Stimulated activated CD4-positive, alpha-beta T cell treated with anti-CD3 and anti-CD28 coated beads, Interleukin-12 subunit alpha, Interleukin-12 subunit beta, amount 100 ng/mL, for 24 hours (primary cell): ENCODE results near the gene FZD2.
"Not testable (repeated sequence)": the region's sequence is repeated elsewhere in the genome, so short reads cannot be mapped to it uniquely, and the experiment has no call there.

Experiments used
- DNase-seq, 2 experiments: peaks; one replicate each; pipeline ENCODE4 v3.0.0-alpha.2; 2020; ENCODE audit warnings: low read depth in 2 of 2

Gene FZD2

DNA sequence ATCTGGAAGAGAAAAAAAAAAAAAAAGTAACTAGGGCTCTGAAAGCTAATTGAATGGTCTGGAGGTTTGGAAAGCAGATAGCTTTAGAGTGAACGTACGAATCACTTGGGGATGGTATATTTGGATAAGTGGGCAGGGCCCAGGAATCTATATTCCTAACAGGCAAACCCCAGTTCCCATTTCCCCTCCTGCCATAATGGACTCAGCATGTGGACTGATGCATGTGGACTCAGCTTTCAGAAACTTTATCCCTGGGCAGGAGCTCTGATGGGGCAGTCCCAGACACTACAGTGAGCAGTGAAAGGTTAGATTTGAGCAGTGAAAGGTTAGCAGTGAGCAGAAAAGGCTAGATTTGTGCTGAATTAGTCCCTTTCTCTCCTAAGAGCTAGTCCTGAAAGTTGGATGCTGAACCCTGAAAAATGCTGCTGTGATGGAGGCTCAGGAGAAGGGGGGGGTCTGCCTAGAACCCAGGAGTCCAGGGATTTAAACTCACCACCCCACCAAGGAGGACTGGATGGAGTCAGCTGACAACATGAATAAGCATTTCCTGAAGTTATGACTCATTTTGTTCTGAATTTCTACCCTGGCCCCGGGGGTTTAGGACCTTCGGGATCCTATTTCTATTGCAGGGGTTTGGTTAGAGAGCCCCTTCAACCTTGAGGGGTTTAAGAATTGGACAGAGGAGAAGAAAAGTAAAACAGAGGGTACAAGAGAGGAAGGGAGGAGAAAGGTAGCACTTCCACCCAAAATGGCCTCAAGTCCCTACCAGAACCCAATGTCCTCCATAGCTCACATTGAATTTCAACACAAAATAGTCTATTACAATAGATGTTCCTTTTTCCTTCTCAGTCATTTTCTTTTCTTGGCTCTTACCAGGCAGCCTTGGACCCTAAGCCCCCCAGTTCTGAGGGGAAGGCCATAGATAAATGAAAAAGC lies 10.3 kb upstream of the FZD2 start:
- DNase-seq = no peak

DNA sequence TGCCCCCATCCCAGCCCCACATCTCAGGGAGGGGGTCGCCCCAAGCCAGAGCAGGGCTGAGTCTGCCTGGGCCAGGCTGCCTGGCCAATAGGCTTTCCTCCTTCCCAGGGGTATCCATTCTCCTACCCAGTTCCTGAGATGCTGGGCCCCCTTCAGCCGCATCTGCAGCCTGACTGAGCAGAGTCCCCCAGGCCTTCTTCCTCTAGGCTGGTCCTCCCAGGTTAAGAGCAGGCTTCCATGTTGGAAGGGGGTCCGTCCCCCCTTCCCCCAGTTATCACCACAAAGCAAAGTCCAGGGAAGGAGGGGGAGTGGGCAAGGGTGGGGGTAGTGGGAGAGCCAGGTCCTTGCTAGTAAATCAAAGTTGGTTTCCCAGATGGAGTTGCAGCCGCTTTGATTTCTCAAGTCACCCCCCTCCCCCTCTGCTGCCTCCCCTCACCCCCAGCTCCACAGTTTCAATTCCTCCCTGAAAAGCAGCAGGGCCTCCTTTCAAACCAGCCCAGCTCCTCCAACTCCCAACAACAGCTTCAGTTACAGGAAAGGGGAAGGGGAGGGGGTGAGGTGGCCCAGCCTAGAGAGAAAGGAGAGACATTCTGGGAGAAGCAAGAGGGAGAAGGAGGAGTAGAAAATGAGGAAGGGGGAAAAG lies 9.5 kb upstream of the FZD2 start:
- no peak for DNase-seq

DNA sequence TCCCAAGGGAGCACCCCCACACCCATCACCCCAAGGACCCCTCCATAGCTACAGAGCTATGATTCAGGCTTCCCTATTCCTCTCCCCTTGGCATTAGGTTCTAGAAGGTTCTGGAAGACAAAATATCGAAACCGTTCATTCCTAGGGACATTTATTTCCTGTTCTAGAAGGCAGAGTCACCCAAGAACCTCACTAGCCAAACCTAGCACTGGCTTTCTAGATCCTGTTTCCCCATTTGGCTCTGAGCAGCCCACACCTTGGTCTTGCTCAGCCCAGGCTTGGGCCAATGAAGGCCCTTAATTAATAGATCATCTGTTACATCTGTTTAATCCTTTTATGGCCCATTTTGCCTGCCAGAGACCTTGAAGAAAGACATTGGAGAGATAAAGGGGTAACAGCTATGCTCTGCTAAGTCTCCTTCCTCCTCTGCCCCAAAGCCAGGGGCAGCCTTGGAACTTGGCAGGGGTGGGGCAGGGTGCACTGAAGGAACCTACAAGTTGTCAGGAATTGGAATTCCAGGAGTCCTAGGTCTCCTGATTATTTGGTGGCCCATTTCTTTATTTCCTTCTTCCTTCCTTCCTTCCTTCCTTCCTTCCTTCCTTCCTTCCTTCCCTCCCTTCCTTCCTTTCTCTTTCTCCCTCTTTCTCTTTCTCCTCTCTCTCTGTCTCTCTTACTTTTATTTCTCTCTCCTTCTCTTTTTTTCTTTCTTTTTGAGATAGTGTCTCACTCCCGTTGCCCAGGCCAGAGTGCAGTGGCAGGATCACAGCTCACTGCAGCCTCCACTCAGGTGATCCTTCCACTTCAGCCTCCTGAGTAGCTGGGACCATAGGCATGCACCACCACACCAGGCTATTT lies 8.7 kb upstream of the FZD2 start:
- DNase-seq = no peak

DNA sequence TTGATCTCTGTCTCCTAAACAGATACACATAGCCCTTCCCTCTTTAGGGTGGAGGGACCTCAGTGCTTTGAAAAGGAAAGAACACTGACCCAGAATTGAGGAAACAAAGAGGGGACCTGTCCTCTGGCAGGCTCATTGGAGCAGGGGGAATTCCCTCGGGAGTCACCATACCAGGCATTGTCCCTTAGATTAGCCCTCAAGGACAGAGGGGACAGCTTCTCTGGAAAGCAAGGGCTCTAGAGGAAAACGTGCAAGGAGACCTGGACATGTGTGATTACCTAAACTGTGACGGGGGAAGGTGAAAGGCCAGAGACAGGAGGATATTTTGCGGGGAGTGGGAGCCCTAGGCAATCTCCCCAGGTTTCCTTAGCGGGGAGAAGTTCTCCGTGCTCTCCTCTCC lies 7.6 kb upstream of the FZD2 start:
- DNase-seq = no peak

DNA sequence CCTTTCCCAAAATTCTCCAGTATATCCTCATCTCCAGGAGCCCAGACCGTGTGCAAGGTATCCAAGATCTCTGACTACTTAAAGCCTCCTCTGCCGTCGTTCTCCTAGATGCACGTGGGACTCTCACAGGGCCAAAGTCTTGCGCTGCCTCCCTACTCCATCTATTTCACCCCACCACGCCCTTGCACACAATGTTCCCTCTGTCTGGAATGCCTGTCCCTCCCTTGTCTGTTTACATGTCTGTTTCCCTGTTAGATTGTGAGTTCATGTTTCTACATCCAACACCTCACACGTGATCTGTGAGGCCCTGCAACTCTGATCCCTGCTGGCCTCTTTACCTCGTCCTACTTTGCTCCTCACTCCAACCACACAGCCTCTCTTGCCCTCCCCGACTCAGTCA lies 4.9 kb upstream of the FZD2 start:
- DNase-seq = no peak

DNA sequence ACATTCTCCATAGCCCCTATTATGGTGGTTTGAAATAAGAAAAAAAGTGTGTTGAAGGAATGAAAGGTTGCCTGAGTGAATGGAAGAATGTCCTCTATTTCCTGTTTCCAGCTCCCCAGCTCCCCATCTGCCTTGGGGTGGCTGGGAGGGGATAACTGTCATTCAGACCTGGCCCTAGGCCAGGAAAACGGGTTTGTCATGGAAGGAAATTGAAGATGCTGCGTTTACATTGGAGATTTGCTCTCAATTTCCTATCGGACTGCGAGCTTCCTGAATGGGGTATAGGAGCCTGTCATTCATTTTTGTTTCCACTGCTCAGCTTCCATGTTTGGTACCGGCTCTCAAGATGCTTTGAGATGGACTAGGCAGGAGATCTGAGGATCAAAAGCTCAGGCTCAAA lies 2.2 kb upstream of the FZD2 start:
- no peak for DNase-seq

DNA sequence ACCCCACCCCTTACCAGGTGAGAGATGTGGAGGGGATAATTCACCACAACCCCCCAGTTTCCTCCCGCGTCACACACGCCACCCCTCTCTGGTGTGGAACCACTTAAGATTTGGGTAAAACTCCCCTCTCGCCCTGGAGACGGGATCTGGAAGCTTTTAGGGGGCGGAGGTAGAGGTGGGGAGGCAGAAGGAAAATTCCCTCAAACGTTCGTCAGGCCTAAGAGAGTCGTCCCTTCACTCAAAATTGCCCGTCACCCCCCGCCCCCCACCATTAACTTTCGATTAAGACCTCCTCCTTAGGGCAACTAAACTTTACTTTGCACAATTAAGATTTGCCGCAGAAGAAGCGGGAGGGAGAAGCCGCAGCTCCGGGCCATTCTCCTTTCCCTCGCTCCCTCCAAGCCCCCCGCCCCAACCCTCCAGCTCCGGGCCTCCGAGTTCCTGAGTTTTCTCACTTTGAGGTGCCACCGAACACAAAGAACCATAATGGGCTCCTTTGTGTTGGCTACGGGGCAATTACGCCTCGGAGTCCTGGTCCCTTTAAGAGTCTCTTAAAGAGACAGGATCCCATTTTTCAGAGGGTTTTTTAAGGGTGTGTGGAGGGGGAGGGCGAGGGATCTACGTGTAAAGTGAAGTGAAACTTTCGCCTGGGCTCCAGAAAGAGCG lies 985 bp upstream of the FZD2 start:
- no peak for DNase-seq

DNA sequence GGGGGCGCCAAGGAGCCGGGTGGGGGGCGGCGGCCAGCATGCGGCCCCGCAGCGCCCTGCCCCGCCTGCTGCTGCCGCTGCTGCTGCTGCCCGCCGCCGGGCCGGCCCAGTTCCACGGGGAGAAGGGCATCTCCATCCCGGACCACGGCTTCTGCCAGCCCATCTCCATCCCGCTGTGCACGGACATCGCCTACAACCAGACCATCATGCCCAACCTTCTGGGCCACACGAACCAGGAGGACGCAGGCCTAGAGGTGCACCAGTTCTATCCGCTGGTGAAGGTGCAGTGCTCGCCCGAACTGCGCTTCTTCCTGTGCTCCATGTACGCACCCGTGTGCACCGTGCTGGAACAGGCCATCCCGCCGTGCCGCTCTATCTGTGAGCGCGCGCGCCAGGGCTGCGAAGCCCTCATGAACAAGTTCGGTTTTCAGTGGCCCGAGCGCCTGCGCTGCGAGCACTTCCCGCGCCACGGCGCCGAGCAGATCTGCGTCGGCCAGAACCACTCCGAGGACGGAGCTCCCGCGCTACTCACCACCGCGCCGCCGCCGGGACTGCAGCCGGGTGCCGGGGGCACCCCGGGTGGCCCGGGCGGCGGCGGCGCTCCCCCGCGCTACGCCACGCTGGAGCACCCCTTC lies 484 bp downstream of the FZD2 start:
- peak in 1 of 2 experiments; percentile 31 for DNase-seq

DNA sequence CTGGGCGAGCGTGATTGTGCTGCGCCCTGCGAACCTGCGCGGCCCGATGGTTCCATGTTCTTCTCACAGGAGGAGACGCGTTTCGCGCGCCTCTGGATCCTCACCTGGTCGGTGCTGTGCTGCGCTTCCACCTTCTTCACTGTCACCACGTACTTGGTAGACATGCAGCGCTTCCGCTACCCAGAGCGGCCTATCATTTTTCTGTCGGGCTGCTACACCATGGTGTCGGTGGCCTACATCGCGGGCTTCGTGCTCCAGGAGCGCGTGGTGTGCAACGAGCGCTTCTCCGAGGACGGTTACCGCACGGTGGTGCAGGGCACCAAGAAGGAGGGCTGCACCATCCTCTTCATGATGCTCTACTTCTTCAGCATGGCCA lies 1.0 kb downstream of the FZD2 start:
- no peak for DNase-seq

DNA sequence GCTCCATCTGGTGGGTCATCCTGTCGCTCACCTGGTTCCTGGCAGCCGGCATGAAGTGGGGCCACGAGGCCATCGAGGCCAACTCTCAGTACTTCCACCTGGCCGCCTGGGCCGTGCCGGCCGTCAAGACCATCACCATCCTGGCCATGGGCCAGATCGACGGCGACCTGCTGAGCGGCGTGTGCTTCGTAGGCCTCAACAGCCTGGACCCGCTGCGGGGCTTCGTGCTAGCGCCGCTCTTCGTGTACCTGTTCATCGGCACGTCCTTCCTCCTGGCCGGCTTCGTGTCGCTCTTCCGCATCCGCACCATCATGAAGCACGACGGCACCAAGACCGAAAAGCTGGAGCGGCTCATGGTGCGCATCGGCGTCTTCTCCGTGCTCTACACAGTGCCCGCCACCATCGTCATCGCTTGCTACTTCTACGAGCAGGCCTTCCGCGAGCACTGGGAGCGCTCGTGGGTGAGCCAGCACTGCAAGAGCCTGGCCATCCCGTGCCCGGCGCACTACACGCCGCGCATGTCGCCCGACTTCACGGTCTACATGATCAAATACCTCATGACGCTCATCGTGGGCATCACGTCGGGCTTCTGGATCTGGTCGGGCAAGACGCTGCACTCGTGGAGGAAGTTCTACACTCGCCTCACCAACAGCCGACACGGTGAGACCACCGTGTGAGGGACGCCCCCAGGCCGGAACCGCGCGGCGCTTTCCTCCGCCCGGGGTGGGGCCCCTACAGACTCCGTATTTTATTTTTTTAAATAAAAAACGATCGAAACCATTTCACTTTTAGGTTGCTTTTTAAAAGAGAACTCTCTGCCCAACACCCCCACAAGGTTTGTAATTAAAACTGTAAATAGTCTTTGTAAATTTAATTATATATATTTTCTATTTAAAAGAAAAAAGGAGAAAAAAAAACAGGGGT lies 1.7 kb downstream of the FZD2 start:
- DNase-seq = no peak

DNA sequence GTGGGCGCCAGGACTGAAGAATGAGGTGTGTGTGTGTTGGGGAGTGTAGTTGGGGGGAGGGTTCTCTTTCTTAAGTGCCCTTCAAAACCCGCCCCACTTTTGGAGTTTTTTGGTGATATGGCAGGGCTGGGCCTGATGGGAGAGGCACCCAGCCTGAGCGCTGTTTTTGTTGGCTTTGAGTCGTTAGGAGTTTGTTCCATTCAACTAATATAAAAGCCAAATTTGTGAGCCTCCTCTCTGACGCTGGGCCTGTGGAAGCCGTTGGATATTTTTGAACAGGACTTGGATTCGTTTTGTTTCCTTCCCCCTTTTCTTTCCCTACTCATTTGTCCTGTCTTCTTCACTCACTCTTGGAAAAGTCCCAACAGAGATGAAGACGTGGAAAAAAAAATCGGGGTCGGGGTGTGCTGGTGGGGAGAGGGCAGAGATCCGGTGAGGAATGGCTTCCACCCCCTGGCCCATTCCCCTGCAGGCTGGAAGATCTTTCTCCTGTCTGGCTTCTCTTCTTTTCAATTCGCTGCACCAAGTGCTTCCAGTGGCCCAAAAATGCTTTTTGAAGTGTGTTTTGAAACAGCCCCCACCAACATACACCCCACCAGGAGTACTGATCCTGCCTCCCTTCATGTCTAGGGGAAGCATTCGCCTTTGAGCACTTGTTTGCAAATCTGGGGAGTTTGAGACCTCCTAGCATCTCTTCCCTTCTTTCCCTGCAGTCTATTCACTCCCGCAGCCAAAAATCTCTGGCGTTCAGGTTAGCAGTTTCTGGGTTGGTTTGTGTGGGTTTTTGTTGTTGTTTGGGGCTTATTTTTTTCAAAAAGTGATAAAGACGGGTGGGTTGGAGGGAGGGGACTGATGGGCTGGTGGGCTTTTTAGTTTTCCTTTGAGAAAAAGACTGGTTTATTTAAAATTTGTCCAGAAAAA lies 2.6 kb downstream of the FZD2 start:
- DNase-seq = no peak

DNA sequence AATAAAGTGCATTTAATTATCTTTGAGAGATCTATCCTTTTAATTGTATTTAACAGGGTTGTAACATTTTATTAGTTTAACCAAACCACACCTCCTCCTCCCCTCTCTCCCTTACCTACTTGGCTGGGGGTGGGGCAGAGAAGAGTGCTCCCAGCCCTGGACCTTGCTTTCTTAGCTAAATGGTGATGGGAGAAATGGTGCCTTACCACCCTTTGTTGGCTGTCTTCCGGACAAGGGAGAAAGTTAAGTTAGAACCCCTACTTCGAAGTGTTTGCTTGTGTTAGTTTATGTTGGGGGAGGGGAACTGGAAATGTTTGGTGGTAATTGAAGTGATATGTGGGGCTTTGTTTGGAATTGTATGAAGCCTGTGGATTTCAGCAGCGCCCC lies 3.9 kb downstream of the FZD2 start:
- DNase-seq = no peak

DNA sequence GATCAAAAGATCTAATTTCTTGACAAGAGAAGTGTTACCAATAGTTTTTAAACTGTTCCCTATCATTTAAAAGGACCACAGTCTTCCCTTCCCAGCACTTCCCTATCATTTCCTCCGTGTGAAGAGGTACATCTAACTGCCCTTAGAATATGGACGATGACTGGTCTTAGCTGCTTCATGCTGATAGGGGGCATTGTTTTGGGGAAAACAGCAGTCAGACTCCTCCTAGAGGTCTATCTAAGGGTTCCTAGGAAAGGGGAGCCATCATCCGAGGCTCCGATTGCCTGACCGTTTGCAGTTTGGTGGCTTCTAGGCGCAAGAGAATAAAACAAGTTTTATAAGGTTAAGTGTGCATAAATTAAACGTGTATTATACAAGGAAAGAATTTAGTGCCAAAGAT lies 7.1 kb downstream of the FZD2 start:
- no peak for DNase-seq

DNA sequence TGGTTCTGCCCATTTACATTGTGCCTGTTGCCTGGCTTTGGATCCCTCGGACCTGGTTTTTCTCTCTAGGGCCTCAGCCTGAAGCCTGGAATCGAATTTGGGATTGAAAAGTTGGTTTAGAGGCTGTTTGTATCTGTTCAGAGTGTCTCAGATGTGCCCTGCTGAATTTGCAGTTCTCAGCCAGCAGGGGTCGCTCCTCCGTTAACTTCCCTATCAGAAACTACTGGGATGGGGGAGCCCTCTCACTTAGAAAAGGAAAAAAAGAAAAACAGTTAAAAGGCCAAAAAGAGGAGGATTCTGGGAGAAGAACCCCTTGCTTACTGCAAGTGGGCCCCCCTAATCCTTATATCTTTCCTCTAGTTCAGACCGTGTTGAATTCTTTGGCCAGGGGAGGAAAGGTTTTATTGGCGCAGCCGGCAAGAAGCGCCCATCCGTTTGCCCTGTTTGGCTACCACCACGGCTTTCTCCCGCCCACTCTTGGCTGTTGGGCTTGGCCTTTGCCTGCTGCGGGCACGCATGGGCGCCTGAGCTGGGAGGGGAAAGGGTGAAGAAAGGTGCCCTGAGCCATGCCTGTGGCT lies 8.7 kb downstream of the FZD2 start:
- no peak for DNase-seq

DNA sequence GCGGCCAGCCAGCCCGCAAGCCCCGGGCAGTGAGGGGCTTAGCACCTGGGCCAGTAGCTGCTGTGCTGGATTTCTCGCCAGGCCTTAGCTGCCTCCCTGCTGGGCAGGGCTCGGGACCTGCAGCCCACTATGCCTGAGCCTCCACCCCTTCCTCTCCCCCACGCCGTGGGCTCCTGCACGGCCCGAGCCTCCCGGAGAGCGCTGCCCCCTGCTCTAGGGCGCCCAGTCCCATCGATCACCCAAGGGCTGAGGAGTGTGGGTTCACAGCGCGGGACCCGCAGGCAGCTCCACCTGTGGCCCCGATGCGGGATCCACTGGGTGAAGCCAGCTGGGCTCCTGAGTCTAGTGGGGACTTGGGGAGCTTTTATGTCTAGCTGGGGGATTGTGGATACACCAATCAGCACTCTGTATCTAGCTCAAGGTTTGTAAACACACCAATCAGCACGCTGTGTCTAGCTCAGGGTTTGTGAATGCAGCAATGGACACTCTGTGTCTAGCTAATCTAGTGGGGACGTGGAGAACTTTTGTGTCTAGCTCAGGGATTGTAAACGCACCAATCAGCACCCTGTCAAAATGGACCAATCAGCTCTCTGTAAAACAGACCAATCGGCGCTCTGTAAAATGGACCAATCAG lies 11.1 kb downstream of the FZD2 start:
- DNase-seq = not testable (repeated sequence)

DNA sequence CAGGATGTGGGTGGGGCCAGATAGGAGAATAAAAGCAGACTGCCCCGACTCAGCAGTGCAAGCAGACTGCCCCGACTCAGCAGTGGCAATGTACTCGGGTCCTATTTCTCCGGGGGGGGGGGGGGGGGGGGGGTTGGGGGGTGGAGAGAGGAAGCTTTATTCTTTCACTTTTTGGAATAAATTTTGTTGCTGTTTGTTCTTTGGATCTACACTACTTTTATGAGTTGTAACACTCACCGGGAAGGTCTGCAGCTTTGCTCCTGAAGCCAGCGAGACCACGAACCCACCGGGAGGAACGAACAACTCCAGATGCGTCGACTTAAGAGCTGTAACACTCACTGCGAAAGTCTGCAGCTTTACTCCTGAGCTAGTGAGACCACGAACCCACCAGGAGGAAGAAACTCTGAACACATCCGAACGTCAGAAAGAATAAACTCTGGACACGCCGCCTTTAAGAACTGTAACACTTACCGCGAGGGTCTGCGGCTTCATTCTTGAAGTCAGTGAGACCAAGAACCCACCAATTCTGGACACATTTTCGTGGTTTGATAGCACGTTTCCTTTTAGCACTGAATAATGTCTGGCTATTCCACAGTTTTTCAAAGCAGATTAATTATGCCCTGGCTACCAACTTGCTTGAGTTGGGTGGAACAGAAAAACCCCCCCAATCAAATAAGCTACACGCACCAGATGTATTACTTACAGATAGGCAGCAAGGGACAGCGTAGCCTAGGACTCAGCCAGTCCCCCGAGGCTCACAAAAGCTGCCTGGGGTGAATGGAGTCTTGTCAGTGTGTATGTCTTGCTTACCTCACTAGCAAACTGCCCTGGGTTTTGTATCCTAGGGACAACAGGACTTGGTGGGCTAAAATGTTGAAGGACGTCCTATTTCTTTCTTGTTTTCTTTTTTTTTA lies 11.9 kb downstream of the FZD2 start:
- no peak for DNase-seq

DNA sequence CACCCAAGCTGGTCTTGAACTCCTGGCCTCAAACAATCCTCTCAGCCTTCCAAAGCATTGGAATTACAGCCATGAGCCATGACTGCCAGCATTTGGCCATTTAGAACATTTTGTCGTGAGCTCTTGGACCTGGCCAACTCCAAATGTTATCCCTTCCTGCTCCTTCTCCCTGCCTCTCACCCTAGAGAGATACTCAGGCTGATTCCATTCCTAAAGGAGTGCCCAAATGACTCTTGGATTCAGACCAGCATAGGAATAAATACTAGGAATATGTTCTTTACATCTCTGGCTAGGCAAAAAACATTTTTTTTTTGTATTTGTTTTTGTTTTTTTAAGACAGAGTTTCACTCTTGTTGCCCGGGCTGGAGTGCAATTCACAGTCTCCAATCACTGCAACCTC lies 15.5 kb downstream of the FZD2 start:
- no peak for DNase-seq
